Smooth muscle cell (in vitro differentiated cells): ENCODE measurements around the gene NME1. TPM values are rescaled to one million over a fixed set of nuclear protein-coding genes. Genes with fewer than 3 reads are reported as not detected.

Experiments
- DNase-seq: peaks from one replicate; lab custom pipeline; 2025; ENCODE audit not compliant: unreplicated experiment; lab: John Stamatoyannopoulos, UW
- H2AFZ ChIP-seq: fragments of 200-600 bp; sonication (generic); 2 replicates; pipeline ENCODE4 v1.6.0; 2016; ENCODE audit warnings: antibody characterized with exemption, low read depth, mild to moderate bottlenecking
- H3F3A ChIP-seq: fragments of 200-600 bp; sonication (generic); 2 replicates; pipeline ENCODE4 v1.6.0; 2017; ENCODE audit warnings: antibody characterized with exemption, low read depth
- H3K27ac ChIP-seq: fragments of 200-600 bp; sonication (generic); 2 replicates; pipeline ENCODE4 v1.5.1; 2016; ENCODE audit warnings: low read depth, mild to moderate bottlenecking
- H3K27me3 ChIP-seq: fragments of 200-600 bp; sonication (generic); 2 replicates; pipeline ENCODE4 v1.6.1; 2016; ENCODE audit warnings: low read depth, mild to moderate bottlenecking
- H3K36me3 ChIP-seq: fragments of 200-600 bp; sonication (generic); 2 replicates; pipeline ENCODE4 v1.5.1; 2016; ENCODE audit warnings: low read depth
- H3K4me1 ChIP-seq: fragments of 200-600 bp; sonication (generic); 2 replicates; pipeline ENCODE4 v1.5.1; 2016; ENCODE audit warnings: low read depth
- H3K4me2 ChIP-seq: fragments of 200-600 bp; sonication (generic); 2 replicates; pipeline ENCODE4 v1.6.0; 2016; ENCODE audit warnings: mild to moderate bottlenecking
- H3K4me3 ChIP-seq: fragments of 200-600 bp; sonication (generic); 2 replicates; pipeline ENCODE4 v1.5.1; 2016; ENCODE audit warnings: mild to moderate bottlenecking
- H3K79me2 ChIP-seq: fragments of 200-600 bp; sonication (generic); 2 replicates; pipeline ENCODE4 v1.6.0; 2016; ENCODE audit warnings: low read depth, mild to moderate bottlenecking
- H3K9ac ChIP-seq: fragments of 200-600 bp; sonication (generic); 2 replicates; pipeline ENCODE4 v1.6.0; 2016; ENCODE audit warnings: low read depth
- H3K9me3 ChIP-seq: fragments of 200-600 bp; sonication (generic); replicated peaks from 2 replicates; pipeline ENCODE4 v1.5.1; 2016; ENCODE audit warnings: low read depth
- H4K20me1 ChIP-seq: fragments of 200-600 bp; sonication (generic); 2 replicates; pipeline ENCODE4 v1.6.0; 2016; ENCODE audit warnings: low read depth
- WGBS: methylation state at CpG from one replicate; pipeline ENCODE4 v1.1.7; 2016; ENCODE audit warnings: low lambda C conversion rate; 5-methylcytosine and 5-hydroxymethylcytosine counted together
- polyA plus RNA-seq: library from polyadenylated mRNA; unstranded; fragments of >200 nt; fragmentation: Nextera tagmentation; extraction: Ambion mirVana; gene quantifications from 2 replicates; pipeline ENCODE4 v1.2.1, GENCODE V29; 2016
- total RNA-seq: library from RNA; depleted of rRNA; stranded (reverse); fragments of >200 nt; gene quantifications from 2 replicates; pipeline ENCODE4 v1.2.3, GENCODE V29; 2014
- TF ChIP-seq, protein P1 (sequence below): fragments of 200-600 bp; sonication (generic); IDR thresholded peaks from 2 replicates; pipeline ENCODE4 v1.5.1; 2017; ENCODE audit warnings: borderline replicate concordance, mild to moderate bottlenecking, antibody characterized with exemption; ENCODE audit not compliant: insufficient read depth, poor library complexity, severe bottlenecking

NME1 gene
- total and polyA plus RNA-seq, 2 experiments from 2014 or later: 119 to 222 TPM

DNA sequence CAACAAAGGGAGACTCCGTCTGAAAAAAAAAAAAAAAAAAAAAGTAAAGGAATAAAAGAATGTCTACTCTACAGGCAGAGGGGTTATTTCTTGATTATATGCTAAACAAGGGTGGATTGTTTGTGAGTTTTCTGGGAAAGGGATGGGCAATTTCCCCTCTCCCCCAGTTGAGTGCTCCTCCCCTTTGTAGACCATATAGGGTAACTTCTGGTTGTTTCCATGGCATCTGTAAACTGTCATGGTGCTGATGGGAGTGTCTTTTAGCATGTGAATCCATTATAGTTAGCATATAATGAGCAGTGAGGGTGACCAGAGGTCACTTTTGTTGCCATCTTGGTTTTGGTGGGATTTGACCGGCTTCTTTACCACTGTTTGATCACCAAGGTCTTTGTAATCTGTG is 4.2 kb upstream of the NME1 start:
- no peak for DNase-seq
- Histone ChIP-seq H3K4me3 (no peak overlapping the region), H3K36me3 (no peaks in the 10 kb centered on the region), H3K9me3 (no peaks in the 10 kb centered on the region), H3K4me2 (no peak overlapping the region), H3K9ac (no peak overlapping the region), H3K79me2 (peaks cover 5% of the 10 kb centered on the region), H3K27ac (no peak overlapping the region), H3F3A (peaks cover 14% of the 10 kb centered on the region), H2AFZ (no peak overlapping the region), H3K27me3 (no peaks in the 10 kb centered on the region), H3K4me1 (peaks cover 6% of the 10 kb centered on the region), H4K20me1 (no peaks in the 10 kb centered on the region)
- TF ChIP-seq, protein P1, sequence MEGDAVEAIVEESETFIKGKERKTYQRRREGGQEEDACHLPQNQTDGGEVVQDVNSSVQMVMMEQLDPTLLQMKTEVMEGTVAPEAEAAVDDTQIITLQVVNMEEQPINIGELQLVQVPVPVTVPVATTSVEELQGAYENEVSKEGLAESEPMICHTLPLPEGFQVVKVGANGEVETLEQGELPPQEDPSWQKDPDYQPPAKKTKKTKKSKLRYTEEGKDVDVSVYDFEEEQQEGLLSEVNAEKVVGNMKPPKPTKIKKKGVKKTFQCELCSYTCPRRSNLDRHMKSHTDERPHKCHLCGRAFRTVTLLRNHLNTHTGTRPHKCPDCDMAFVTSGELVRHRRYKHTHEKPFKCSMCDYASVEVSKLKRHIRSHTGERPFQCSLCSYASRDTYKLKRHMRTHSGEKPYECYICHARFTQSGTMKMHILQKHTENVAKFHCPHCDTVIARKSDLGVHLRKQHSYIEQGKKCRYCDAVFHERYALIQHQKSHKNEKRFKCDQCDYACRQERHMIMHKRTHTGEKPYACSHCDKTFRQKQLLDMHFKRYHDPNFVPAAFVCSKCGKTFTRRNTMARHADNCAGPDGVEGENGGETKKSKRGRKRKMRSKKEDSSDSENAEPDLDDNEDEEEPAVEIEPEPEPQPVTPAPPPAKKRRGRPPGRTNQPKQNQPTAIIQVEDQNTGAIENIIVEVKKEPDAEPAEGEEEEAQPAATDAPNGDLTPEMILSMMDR: no peak
- WGBS: 97% methylated on average over 2 of the region's 2 CpGs

DNA sequence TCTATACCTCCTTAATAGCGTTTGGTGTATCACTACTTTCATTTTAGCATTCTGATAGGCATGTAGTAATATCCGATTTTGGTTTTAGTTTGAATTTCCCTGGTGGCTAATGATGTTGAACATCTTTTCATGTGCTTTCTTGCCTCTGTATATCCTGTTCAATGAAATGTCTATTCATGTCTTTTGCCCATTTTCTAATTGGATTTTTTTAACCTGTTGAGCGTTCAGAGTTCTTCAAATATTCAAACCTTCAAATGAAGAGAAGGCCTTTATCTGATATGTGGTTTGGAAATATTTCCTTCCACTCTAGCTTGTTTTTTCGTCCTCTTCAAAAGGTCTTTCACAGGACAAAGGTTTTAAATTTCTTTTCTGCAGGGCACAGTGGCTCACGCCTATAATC is 2.4 kb upstream of the NME1 start:
- TF ChIP-seq, protein P1: no peak
- no peak overlapping the region for H2AFZ ChIP-seq
- no peak overlapping the region for H3K9ac ChIP-seq
- no peaks in the 10 kb centered on the region for H4K20me1 ChIP-seq
- peaks cover 8% of the 10 kb centered on the region for H3F3A ChIP-seq
- no peaks in the 10 kb centered on the region for H3K9me3 ChIP-seq
- WGBS: 90% methylated on average over 5 of the region's 5 CpGs
- no peak overlapping the region for H3K27ac ChIP-seq
- no peak overlapping the region for H3K4me2 ChIP-seq
- DNase-seq: no peak
- H3K27me3 ChIP-seq: no peaks in the 10 kb centered on the region
- H3K4me3 ChIP-seq: no peak overlapping the region
- no peaks in the 10 kb centered on the region for H3K36me3 ChIP-seq
- H3K4me1 ChIP-seq: peaks cover 14% of the 10 kb centered on the region
- peaks cover 23% of the 10 kb centered on the region for H3K79me2 ChIP-seq

DNA sequence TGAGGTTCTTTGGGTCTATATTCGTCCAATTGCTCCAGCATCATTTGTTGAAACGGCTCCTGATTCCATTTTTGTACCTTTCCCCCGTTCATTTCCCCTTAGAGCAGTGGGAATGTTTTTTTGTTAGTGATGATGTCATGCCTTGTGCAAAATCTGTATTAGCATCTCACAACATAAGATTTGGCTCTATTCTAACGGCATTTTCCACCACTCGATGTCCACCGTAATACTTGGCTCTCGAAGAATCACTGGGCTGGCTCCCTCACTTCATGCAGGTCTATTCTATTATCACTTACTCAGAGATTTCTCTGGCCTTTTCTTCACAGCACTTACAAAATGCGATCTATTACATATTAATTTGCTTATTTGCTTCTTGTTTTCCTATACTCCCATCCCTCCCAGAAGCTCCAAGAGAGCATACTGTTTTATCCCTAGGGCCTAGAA is 571 bp upstream of the NME1 start:
- Histone ChIP-seq H3K4me1 (peaks cover 14% of the 10 kb centered on the region), H3K36me3 (no peaks in the 10 kb centered on the region), H3K4me3 (peak overlapping the region; percentile 66), H4K20me1 (no peaks in the 10 kb centered on the region), H3K4me2 (peak overlapping the region; percentile 84), H3K9me3 (no peaks in the 10 kb centered on the region), H3K27ac (peak overlapping the region; percentile 92), H2AFZ (peak overlapping the region; percentile 92), H3K79me2 (peaks cover 41% of the 10 kb centered on the region), H3F3A (peaks cover 8% of the 10 kb centered on the region), H3K9ac (peak overlapping the region; percentile 76), H3K27me3 (no peaks in the 10 kb centered on the region)
- no peak for DNase-seq
- 53% methylated on average over 8 of the region's 8 CpGs for WGBS
- TF ChIP-seq, protein P1: no peak

DNA sequence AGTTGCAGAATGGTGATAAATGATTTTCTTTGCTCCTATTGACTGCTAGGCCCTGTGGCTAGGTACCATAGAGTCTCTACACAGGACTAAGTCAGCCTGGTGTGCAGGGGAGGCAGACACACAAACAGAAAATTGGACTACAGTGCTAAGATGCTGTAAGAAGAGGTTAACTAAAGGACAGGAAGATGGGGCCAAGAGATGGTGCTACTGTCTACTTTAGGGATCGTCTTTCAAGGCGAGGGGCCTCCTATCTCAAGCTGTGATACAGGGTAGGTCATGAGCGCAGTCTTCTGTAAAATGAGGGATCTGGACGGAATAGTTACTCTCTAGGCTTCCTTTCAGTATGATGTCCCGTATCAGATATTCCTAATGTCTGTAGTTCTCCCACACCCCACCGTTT is 817 bp downstream of the NME1 start:
- no peaks in the 10 kb centered on the region for H4K20me1 ChIP-seq
- H3F3A ChIP-seq: peaks cover 8% of the 10 kb centered on the region
- no peaks in the 10 kb centered on the region for H3K9me3 ChIP-seq
- H3K79me2 ChIP-seq: peaks cover 44% of the 10 kb centered on the region
- peak overlapping the region; percentile 72 for H3K27ac ChIP-seq
- TF ChIP-seq, protein P1: no peak
- H3K36me3 ChIP-seq: no peaks in the 10 kb centered on the region
- DNase-seq: no peak
- peak overlapping the region; percentile 97 for H3K4me2 ChIP-seq
- H3K27me3 ChIP-seq: no peaks in the 10 kb centered on the region
- WGBS: 13% methylated on average over 6 of the region's 6 CpGs
- peak overlapping the region; percentile 72 for H2AFZ ChIP-seq
- peak overlapping the region; percentile 65 for H3K9ac ChIP-seq
- H3K4me3 ChIP-seq: peak overlapping the region; percentile 66
- H3K4me1 ChIP-seq: peaks cover 14% of the 10 kb centered on the region
